NT2/D1 (cell line): ENCODE results near the gene PLXNA3.

Source experiments
- SUZ12 ChIP-seq: IDR thresholded peaks from 2 replicates; pipeline ENCODE4 v1.6.1; 2011; ENCODE audit not compliant: insufficient read length, insufficient read depth; ENCODE audit errors: extremely low read depth
- YY1 ChIP-seq: IDR thresholded peaks from 2 replicates; pipeline ENCODE4 v1.6.1; 2011; ENCODE audit not compliant: insufficient read length, insufficient read depth
- ZNF274 ChIP-seq: IDR thresholded peaks from 2 replicates; pipeline ENCODE4 v1.6.1; 2011; ENCODE audit warnings: mild to moderate bottlenecking, low read depth, low read length

DNA sequence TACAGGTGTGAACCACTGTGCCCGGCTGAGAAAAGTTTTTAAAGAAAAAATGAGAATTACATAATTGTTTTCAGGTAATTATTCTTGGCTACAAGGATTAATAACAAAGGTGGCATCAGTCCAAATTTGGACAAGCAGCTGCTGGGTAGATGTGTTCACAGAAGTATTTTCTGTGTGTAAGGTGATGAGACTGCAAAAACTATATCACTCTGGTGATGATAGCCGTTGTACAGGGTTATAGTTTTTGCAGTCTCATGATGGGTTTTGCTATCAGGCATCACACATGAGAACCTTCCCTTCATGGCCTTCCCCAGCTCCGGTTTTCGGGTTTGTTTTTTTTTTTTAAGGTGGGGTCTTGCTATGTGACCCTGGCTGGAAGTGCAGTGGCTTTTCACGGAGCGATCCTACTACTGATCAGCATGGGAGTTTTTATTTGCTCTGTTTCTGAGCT is 37.4 kb downstream of the PLXNA3 start:
- no peak for TF ChIP-seq YY1
- TF ChIP-seq ZNF274 = no peak
- no peak for TF ChIP-seq SUZ12
